DMS153 treated with DMSO at 0.1 percent for 48 hours (cell line): ENCODE results near the gene BEND7.
"Not testable (repeated sequence)": the region's sequence is repeated elsewhere in the genome, so short reads cannot be mapped to it uniquely, and the experiment has no call there.

Source experiments
- DNase-seq: peaks from one replicate; lab custom pipeline; 2025; ENCODE audit not compliant: unreplicated experiment; lab: John Stamatoyannopoulos, UW

BEND7 gene

GRCh38 chr10:13422800-13423199, 106.0 kb downstream of the BEND7 start:
- no peak for DNase-seq

DNA sequence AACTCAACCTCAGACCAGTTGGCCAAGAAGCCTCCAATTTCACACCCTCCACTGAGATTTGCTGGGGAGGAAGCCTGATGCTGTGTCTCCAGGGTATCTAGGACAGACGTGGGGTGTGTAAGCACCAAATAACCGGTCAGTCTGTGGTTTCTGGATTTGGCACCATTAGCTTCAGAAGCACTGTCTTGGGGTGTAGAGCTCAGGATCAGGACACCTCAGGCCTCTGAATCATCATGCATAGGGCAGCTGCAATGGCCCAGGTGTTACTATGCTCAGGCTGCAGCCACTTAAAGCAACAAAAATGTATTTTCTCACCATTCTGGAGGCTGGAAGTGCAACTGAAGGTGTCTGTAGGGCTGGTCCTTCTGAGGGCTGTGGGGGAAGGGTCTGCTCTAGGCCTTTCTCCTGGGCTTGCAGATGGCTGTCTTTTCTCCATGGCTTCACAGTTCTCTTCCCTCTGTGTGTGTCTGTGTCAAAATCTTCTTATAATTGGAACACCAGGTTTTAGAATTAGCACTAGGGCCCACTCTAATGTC, 107.4 kb downstream of the BEND7 start:
- no peak for DNase-seq

- no peak for DNase-seq
Observed at GRCh38 chr10:13420532-13421307, 108.1 kb downstream of the BEND7 start.

DNA sequence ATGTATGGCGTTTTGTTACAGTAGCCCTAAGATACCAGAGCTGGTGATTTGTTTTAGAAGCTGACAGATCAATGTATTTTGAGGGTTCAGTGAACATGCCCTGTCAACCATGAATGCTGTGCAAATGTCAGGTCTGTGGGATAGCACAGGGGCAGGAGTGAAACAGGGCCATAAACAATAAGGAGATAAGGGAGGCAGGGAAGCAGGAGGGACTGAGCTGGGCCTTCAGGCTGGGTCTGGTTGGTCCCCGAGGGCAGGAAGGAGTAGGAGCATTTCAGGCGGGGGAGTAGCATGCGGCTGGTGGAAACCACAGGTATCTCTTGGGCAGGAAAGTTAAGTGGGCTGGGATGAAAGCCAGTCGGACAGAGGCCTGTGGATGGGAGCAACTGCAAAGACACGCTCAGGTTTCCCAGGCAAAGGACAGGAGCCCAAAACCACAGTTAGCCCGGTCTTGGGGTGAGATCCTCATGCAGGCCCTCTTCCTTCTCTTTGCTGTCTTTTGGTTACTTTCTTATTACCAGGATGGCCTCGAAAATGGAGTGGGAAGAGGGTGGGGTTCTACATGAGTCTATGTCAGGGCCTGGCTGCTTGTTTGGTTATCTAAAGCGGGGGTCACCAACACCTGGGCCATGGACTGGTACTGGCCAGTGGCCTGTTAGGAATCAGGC, 111.2 kb downstream of the BEND7 start:
- DNase-seq = no peak

DNA sequence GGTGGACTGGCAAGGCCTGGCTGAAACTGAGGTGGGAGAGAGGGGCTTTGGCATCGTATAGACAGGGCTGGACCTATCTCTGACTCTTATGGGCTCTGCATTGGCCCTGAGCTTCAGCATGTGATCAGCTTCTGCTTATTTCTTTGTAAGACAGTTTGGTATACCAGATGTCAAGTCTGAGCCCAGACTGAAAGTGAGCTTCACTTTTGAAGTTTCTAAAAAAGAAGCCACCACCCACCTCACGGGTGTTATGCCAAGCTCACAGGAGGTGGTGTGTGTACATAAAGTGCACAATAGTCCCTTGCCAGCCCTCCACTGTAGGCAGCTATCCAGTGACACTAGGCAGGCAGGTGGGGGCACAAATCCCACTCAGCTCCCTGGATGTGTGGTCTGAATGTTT, 112.1 kb downstream of the BEND7 start:
- DNase-seq = no peak

DNA sequence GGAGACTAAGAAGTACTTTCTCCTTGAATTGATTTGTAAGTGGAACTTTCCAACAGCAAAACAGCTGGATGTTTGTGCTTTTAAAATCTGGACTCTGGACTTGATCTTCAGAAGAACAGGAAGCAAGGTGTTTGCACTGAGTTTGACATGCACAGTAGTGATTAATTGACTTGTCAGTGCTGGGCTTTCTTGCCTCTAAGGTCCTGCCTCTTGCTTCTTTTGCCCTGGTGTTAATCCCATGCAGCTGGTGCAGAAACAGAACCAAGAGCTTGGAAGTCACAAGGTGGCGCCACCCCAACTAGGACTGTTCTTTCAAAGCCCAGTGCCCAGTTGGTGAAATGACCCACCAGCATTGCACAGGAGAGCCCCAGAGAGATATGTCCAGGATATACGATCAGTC, 114.0 kb downstream of the BEND7 start:
- no peak for DNase-seq

DNA sequence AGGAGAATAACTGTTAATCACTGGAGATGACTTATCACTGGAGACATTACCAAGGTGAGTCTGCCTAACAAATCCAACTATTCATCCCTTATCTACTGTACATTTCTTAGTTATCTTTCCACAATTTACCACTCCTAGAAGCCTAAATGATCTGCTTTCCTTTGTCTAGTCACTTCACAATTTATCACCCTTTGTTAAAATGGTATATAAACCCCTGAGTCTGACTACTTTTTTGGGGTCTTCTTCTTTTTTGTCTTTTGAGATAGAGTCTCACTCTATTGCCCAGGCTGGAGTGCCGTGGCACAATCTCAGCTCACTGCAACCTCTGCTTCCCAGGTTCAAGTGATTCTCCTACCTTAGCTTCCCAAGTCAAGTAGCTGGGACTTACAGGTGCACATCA, 114.7 kb downstream of the BEND7 start:
- no peak for DNase-seq

DNA sequence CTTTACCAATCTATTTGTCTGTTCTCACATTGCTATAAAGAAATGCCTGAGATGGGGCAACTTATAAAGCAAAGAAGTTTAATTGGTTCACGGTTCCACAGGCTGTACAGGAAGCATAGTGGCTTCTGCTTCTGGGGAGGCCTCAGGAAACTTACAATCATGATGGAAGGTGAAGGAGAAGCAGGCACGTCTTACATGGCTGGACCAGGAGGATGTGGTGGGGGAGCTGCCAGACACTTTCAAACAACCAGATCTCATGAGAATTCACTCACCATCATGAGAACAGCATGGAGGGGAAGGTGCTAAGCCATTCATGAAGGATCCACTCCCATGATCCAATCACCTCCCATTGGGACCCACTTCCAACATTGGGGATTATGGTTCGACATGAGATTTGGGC, 115.9 kb downstream of the BEND7 start:
- no peak for DNase-seq

DNA sequence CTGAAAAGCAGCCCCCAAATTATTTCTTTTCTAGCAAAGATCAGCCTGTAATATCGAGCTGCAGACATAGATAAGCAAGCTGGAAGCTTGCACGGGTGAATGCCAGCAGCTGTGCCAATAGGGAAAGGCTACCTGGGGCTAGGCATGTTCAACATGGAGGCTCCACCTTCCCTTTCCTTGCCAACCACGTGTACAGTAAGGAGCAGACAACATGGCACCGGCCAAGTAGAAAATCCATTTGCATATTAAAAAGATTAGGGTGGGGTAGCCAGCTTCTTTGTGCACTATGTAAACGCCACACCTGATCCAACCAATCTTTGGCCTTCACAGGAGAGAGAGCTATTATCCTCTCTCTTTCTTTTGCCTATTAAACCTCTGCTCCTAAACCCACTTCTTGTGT, 124.0 kb downstream of the BEND7 start:
- no peak for DNase-seq

- no peak for DNase-seq
Observed at GRCh38 chr10:13404305-13404759, 124.5 kb downstream of the BEND7 start.

GRCh38 chr10:13403426-13403825, 125.4 kb downstream of the BEND7 start:
- not testable (repeated sequence) for DNase-seq

DNA sequence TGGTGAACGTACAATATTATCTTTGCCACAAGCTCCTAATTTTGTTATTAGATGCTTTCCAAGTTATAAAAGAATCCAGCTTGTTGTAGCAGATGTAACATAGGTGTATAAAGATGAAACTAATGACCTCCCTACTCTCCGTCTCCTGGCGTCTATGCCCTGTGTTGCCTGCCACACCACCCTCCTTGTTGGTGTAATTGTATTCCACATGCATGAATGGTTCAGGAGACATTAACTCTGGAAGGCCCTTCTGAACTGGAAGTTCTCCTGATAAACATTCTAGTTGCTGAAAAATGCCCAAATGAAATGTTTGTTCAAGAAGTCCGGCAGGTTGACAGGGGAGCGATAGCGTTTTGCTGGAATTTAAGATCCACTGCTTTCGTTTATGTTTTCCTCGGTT, 126.8 kb downstream of the BEND7 start:
- no peak for DNase-seq

DNA sequence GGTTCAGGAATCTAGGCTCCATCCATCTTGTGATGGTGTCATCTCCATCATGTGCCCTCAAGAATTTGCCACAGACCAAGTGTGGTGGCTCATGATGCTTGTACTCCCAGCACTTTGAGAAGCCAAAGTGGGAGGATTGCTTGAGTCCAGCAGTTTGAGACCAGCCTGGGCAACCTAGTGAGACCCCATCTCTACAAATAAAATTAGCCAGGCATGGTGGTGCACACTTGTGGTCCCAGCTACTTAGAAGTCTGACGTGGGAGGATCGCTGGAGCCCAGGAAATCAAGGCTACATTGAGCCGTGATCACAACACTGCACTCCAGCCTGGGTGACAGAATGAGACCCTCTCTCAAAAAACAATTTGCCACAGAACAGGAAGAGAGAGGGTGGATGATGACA, 127.7 kb downstream of the BEND7 start:
- no peak for DNase-seq

- no peak for DNase-seq
Observed at GRCh38 chr10:13400196-13400965, 128.4 kb downstream of the BEND7 start.

- DNase-seq = no peak
Observed at GRCh38 chr10:13399752-13400151, 129.1 kb downstream of the BEND7 start.

- DNase-seq = no peak
Observed at GRCh38 chr10:13399236-13399635, 129.6 kb downstream of the BEND7 start.

GRCh38 chr10:13397052-13397451, 131.8 kb downstream of the BEND7 start:
- no peak for DNase-seq

GRCh38 chr10:13396369-13396768, 132.4 kb downstream of the BEND7 start:
- DNase-seq = no peak

GRCh38 chr10:13395540-13395939, 133.3 kb downstream of the BEND7 start:
- DNase-seq = no peak

DNA sequence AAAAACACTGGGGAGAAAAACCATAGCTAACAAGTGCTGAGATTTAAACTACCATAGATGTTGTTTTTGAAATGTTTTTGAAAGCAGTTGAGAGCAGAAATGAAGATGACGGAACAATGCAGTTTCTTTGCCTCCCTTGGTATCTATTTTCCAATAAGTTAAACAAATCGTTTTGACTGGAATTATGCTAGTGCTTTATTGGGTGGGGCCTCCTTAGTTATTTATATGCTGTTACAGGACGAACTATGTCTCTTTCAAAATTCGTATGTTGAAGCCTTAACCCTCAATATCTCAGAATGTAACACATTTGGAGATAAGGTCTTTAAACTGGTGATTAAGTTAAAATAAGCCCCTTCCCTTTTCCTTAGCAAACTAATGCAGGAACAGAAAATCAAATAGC, 135.2 kb downstream of the BEND7 start:
- DNase-seq = no peak

GRCh38 chr10:13392701-13393100, 136.1 kb downstream of the BEND7 start:
- DNase-seq = no peak
